Stimulated activated CD4-positive, alpha-beta T cell treated with anti-CD3 and anti-CD28 coated beads, Interleukin-12 subunit alpha, Interleukin-12 subunit beta, amount 100 ng/mL, for 48 hours (primary cell): ENCODE results near the gene RNF220.
"Not testable (repeated sequence)": the region's sequence is repeated elsewhere in the genome, so short reads cannot be mapped to it uniquely, and the experiment has no call there.

Experiments used
- DNase-seq, 3 donors: peaks; one replicate each; pipeline ENCODE4 v3.0.0-alpha.2; 2020; ENCODE audit warnings: low read depth in 2 of 3, low spot score in 1 of 3

RNF220 gene

DNA sequence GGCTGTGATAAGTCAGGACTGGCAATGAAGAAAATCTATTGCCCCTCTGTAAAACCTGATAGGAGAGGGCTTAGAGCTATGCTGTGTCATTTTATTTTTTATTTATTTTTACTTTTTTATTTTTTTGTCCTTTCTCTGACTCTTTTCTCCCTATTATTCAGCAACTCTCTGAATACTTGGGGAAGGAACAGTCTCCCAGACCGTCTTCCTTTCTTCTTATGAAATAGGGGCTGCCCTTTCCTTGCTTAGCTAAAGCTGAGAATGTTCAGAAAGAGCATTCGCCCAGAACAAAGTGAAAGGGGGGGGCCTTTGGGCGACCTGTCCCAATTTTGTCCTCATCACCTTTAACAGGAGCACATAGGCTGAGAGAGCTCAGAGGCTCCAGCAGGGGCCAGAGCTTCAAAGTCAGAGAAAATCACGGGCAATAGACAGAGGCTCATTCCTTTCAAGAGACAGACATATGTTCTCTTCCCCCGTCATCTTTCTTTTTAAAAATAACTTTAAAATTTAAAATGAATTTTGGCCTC, 80.9 kb downstream of the RNF220 start:
- DNase-seq = no peak

DNA sequence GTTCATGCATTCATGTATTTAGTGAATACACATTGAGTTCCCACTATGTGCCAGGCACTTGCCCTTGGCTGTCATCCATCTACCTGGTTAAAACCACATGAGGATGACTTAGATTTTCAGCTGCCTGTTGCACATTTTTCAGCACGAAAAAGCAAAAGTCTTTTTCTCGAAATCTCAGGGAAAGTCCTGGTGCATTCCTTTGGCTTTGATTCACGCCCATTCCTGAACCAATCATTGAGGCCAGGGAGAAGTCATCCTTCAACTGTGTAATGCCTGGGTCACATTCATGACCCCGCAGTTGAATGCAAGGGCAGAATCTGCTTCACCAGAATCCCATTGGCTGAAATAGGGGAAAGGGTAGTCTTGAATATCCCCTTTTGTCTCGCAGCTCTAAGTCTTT, 84.4 kb downstream of the RNF220 start:
- DNase-seq = no peak

- DNase-seq = no peak
These were observed 91.6 kb downstream of the RNF220 start for GRCh38 chr1:44496541-44497171.

GRCh38 chr1:44497422-44498170, 92.5 kb downstream of the RNF220 start:
- no peak for DNase-seq

GRCh38 chr1:44499306-44499705, 94.3 kb downstream of the RNF220 start:
- DNase-seq = no peak

- DNase-seq = no peak
These were observed 95.4 kb downstream of the RNF220 start for GRCh38 chr1:44500181-44501046.

GRCh38 chr1:44501047-44501890, 96.2 kb downstream of the RNF220 start:
- no peak for DNase-seq

- not testable (repeated sequence) for DNase-seq
These were observed 97.8 kb downstream of the RNF220 start for GRCh38 chr1:44502823-44503222.

- no peak for DNase-seq
These were observed 98.6 kb downstream of the RNF220 start for GRCh38 chr1:44503625-44504024.

DNA sequence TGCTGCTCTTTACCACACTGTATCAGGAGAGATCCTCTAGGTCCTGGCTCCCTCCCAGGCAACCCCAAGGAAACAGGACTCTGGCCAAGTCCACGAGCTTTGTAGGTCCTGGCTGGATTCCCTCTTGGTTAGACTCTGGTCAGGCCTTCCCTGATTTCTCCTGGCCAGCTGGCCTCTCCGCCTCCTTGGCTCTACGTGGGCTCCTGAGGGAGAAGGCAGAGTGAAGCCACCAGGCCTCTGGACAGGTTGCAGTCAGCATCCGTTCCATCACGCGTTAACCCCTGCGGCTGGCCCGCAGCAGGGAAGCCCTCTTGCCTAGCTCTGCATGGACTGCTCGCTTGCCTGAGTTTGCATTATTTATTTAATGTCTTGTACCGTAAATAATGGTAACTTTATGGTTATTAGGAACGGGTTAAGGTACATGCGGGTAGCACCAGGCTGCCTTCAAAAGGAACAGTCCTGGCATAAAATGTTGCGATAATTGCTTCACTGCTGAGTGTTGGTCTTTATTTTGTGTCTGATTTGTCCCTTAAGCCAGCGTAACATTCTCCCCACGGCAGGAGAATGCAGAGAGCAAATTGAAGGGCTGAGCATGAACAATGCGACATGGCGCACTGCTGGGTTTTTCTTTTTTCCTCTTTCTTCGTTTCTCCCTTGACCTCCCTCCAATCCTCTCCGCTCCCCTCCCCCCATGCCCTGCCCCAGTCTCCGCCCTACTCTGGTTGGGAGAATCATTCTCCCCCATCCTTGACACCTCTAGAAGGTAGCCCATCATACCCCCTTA, 100.3 kb downstream of the RNF220 start:
- no peak for DNase-seq

DNA sequence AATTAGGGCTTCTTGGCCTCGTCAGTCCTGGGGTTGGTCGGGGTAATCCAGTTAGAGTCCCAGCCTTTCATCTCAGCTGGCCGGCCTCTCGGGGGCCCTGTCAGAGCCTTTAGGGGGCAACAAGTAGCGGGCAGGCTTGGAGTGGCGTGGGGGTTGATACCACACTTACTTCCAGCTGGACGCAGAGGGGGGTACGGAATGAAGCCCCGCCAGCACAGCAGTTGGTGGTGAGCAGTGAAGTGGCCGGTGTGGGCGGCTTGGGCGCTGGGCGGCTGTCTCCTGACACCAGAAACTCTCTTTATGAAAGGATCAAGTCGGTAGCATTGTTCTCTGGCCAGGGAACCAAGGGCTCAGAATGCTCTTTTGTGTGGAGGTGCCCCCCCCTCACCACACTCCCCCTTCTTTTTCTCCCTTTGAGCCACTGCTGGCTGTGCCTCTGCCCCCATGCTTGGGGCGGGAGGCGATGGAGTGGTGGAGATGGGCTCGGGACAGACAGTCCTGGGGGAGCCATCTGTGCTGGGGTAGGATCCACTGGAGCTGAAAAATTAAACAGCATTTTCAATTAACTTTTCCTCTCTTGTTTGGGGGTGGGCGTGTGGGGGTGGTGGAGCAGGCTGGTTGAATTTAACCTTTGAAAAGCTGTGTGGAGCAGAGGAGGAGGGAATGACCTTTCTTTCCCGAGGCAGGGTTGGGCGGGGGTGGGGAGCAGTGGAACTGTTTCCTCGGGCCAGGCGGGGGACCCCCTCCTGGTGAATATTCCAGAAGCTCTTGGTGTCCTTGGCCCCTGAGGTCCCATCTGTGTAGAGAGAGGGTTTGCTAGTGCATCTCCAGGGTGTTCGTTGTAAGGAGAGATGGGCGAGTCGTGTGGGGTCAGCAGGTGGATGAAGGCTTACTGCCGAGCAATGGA, 102.7 kb downstream of the RNF220 start:
- DNase-seq = no peak

GRCh38 chr1:44508397-44508745, 103.3 kb downstream of the RNF220 start:
- DNase-seq = no peak

DNA sequence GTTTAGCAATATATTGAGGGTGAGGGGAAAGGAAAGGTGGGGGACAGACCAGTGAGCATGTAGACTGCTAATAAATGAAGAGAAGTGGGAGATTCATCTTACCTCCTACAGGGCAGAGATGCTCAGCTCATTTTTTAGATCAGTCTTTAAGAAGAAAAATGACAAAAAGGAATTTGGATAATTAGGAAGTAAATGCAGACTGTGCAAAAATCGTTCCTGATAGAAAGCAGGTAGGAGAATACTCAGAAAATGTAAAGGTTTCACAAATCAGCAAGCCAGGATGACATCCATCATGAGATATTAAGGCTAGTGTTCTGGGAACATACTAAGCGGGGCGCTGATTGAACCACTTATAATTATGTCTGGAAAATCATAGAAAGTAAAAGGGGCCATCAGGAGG, 106.3 kb downstream of the RNF220 start:
- no peak for DNase-seq

DNA sequence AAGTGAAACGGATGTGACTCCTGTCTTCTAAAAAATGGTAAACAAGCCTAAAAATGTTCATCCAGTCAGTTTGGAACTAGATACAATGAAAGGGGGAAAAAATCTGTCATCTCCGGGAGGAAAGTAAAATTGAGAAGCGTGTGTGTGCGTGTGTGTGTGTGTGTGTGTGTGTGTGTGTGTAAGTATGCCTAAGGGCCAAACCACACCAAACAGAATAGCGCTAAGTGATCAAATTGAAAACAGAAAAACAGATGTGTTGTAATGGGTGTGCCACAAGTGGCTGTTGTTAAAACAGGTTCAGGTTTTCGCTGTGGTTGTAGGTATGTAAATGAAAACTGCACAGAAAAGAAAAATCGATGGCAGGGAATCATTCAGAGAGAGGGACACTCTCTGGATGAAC, 106.7 kb downstream of the RNF220 start:
- peak in 2 of 3 donors; percentile 9 to 19 for DNase-seq

DNA sequence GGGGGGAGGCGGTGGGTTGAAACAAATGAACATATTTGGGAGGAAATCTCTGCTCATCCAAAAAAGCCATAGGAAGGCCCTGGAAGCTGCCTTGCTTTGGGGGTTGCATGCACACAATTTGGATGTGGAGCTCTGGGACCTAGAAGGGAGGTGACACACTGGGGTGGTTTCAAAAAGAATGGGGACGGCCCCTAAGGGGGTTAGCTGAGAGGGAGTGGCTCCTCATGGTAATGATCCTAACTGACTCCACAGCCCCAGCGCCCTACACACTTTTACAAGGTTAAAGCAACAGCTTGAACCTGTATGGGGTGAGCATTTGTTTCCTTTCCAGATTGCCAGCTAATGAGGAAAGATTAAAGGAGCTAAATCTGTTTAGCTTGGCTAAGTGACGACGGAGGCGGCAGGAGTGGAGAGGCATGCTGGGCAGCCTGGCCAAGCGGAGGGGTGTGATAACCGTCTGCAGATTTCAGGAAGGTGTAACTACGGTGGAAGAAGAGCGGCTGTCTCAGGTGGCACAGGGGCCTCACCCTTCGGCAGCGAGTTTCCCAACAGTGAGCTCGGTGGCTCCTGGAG, 107.3 kb downstream of the RNF220 start:
- peak in 2 of 3 donors; percentile 3 to 8 for DNase-seq

GRCh38 chr1:44513111-44513510, 108.1 kb downstream of the RNF220 start:
- no peak for DNase-seq

DNA sequence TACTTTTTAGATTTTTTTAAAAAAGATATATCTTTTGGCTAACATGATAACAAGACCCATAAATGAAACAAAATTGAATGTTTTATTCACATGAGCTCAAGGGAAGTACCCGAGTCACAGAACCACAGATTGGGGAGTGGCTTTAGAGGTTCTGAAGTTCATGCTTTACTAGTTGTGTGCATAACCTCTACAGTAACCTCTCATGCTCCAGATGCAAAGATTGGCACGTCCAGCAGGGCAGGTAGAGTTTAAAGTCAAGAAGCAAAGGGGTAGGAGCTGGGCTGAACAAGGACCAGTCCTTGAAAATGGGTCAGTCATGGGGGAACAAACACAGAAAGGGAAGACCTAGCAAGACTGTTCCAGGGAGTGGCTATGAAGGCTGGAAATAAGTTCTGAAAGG, 109.6 kb downstream of the RNF220 start:
- no peak for DNase-seq

- no peak for DNase-seq
These were observed 110.4 kb downstream of the RNF220 start for GRCh38 chr1:44515416-44515815.
